Measurements from ENCODE around the gene SEL1L3. TPM values are rescaled to one million over a fixed set of nuclear protein-coding genes. Genes with fewer than 3 reads are reported as not detected.

The SEL1L3 gene
- total and polyA plus RNA-seq, 9 of the 15 experiments (the other 6 are each of a cell fraction or from before 2014, with no cell fraction given) = 10.0 to 44.3 (median 21.6) TPM

DNA sequence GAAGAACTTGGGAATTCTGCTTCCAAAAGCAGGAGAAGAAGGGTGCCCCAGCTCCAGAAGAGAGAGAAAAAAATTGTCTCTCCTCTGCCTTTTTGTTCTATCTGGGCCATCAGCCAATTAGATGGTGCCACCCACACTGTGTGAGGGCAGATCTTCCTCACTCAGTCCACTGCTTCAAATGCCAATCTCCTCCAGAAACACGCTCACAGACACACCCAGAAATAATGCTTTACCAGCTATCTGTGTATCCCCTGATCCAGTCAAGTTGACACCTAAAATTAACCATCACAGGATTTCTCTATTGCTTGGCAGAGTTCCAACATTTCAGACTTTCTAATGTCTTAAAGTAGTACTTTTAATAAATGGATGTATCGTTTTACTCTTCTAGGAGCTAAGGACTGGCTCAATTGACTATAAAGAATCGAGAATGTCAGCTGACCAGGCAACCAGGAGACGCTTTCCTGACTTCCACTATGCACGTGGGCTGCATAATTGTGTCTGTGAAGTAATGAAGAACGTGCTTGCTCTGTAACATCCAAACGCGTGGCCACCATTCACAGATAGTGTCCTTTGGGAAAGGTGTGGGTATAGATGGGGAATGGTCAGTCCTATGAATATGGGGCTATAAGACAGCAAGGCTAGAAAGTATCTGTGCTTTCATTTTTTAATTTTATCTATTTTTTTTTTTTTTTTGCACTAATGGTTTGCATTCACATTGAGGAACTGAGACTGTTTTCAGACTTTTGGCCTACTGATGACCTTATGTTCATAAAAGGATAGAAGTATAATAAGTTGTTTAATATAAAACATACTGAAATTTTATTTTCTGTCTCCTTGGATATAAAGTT lies 41.3 kb upstream of the SEL1L3 start:
- in situ Hi-C loops (cut with MboI) (no loop called here), intact Hi-C loops (cut with micrococcal nuclease) (no loop called here)
- Histone ChIP-seq H3K4me2 (ENCODE audit: insufficient read depth, low read length) (no peak overlapping the region), H3K36me3 (ENCODE audit: control insufficient read depth, insufficient read depth, low read length) (no peaks in the 10 kb centered on the region), H3K9ac (ENCODE audit: insufficient read depth in 1 of 2, low read depth in 2 of 2, low read length in 2 of 2) (no peak overlapping the region), H4K20me1 (replicated peaks; ENCODE audit: control insufficient read depth, insufficient read depth, low read length) (0 out of 2 replicates have a peak, but pooled peaks cover 3% of the 10 kb centered on the region), H3K27ac (ENCODE audit: extremely low read depth, low read depth, low read length) (no peak overlapping the region), H3K9me3 (replicated peaks; ENCODE audit: control insufficient read depth, insufficient read depth, low read depth, low read length) (no peaks in the 10 kb centered on the region), H3K4me1 (replicated peaks in 1 of 2; ENCODE audit: control insufficient read depth in 2 of 2, insufficient read depth in 2 of 2, low read length in 2 of 2) (peaks cover 0 to 2% of the 10 kb centered on the region in 2 experiments; a peak in 2 of 5 replicates), H2AFZ (ENCODE audit: low read depth, low read length) (no peak overlapping the region), H3K27me3 (ENCODE audit: control insufficient read depth in 2 of 2, insufficient read depth in 2 of 2, low read length in 2 of 2) (peaks cover 13 to 47% of the 10 kb centered on the region in 2 experiments), H3K4me3 (no peak overlapping the region), H3K9me1 (ENCODE audit: control insufficient read depth, insufficient read depth, low read length) (no peaks in the 10 kb centered on the region), H3K79me2 (ENCODE audit: control insufficient read depth, insufficient read depth, low read length) (no peaks in the 10 kb centered on the region)
- no TSS peak for BruUV-seq (replicated peaks)
- CTCF ChIA-PET (ENCODE audit: low intra/inter-chr PET ratio) = no interaction called here
- FAIRE-seq = no peak
- DNase-seq (ENCODE audit: extremely low read depth in 1 of 4, low spot score in 3 of 4) = no peak
- WGBS (ENCODE audit: insufficient coverage, low coverage, missing lambda C conversion rate) = 9% methylated on average over 8 of the region's 8 CpGs
- TF ChIP-seq RUNX1 (IDR thresholded peaks at IDR 0.05; ENCODE audit: low read depth) = no peak
- TF ChIP-seq NFIC (IDR thresholded peaks at IDR 0.05) = peak; percentile 71
- ATAC-seq = no peak
- POLR2A ChIA-PET = interaction anchor here (1.0 kb wide), 1 partner anchor 15 kb away, joined by 3 read pairs; no protein-coding TSS in a partner anchor

DNA sequence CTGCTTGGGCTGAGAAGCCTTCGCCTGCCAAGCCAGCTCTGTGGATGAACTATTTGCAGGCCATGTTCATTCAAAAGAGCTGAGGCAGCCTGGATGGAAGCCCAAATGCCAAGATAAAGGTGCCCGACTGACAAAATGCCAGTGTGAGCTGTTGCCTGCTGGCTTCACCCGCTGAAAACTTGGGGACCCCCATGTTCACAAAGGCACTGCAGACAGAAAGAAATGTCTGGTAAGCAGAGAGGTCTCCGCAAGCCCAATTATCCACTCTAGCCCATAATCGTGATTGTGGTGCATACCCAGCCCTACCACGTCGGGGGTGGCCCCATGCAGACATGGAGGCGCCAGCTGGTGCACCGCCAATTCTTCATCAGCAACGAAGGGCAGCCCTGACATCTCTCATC lies 38.2 kb upstream of the SEL1L3 start:
- in situ Hi-C loops (cut with MboI) = no loop called here
- CTCF ChIA-PET (ENCODE audit: low intra/inter-chr PET ratio) = no interaction called here
- POLR2A ChIA-PET = no interaction called here
- TF ChIP-seq HMGN3 (IDR thresholded peaks at IDR 0.05; ENCODE audit: borderline replicate concordance, extremely low read depth, insufficient read length, low read depth, low read length) (no peak), RFX7 (CRISPR knock-in tag; IDR thresholded peaks at IDR 0.05) (no peak), ZNF197 (CRISPR knock-in tag; IDR thresholded peaks at IDR 0.05; ENCODE audit: low read depth) (no peak), GABPB1 (CRISPR knock-in tag; IDR thresholded peaks at IDR 0.05) (no peak)
- TF ChIP-seq, protein P1, sequence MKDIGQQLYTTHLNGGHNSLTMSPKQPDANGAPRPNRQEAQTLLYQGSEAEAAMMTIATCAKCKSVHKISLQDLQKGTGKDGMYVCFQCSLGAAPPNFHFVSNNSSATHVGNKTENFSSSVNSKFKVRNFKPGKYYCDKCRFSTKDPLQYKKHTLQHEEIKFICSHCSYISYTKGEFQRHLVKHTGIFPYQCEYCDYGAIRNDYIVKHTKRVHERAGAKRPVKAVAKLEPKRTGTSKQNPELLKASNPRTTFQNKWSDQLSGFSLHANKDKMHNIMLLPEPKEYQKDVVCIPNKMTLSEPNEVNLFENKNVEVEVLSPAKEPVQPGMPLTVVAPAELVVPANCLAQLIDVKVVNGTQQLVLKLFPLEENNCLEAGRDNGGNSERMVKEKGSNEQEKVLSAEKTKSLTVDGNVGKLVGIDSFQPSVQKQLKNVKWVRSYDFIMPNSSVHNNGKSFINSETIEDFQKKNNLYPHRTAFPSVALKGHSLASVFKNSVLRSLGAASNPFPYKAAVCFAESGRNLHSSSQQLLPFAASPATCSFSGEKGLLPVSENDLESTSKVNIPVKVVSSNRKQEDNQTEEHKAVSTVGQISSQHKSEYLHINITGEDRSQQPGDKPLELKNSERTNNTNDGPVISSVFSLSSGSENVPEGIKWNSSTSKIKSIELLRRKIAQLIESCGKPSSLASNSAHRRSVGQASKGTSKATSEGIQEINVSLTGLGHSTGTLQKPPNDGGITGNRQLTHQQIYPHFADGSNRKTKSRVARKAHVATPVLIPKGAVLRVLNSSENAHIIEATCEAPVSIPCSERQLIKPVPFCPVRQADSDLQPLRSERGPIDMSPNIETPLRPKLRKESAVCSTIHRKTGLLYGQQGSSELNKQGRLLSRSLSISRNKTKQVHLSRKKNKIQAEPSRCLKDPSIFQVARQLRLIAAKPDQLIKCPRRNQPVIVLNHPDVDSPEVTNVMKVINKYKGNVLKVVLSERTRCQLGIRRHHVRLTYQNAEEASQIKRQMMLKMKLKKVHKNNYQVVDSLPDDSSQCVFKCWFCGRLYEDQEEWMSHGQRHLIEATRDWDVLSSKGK (CRISPR knock-in tag; IDR thresholded peaks at IDR 0.05) = no peak
- TF ChIP-seq, protein P2, sequence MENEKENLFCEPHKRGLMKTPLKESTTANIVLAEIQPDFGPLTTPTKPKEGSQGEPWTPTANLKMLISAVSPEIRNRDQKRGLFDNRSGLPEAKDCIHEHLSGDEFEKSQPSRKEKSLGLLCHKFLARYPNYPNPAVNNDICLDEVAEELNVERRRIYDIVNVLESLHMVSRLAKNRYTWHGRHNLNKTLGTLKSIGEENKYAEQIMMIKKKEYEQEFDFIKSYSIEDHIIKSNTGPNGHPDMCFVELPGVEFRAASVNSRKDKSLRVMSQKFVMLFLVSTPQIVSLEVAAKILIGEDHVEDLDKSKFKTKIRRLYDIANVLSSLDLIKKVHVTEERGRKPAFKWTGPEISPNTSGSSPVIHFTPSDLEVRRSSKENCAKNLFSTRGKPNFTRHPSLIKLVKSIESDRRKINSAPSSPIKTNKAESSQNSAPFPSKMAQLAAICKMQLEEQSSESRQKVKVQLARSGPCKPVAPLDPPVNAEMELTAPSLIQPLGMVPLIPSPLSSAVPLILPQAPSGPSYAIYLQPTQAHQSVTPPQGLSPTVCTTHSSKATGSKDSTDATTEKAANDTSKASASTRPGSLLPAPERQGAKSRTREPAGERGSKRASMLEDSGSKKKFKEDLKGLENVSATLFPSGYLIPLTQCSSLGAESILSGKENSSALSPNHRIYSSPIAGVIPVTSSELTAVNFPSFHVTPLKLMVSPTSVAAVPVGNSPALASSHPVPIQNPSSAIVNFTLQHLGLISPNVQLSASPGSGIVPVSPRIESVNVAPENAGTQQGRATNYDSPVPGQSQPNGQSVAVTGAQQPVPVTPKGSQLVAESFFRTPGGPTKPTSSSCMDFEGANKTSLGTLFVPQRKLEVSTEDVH (IDR thresholded peaks at IDR 0.05; ENCODE audit: low read depth, partially characterized antibody) = no peak

More for the DNA sequence above, 38.2 kb upstream of the SEL1L3 start:
- Histone ChIP-seq H4K20me1 (replicated peaks; ENCODE audit: control insufficient read depth, insufficient read depth, low read length) (0 out of 2 replicates have a peak, but pooled peaks cover 3% of the 10 kb centered on the region), H3K4me3 (no peak overlapping the region), H3K9ac (ENCODE audit: insufficient read depth in 1 of 2, low read depth in 2 of 2, low read length in 2 of 2) (no peak overlapping the region), H3K9me3 (replicated peaks; ENCODE audit: control insufficient read depth, insufficient read depth, low read depth, low read length) (no peaks in the 10 kb centered on the region), H3K27me3 (ENCODE audit: control insufficient read depth in 2 of 2, insufficient read depth in 2 of 2, low read length in 2 of 2) (peaks cover 13 to 35% of the 10 kb centered on the region in 2 experiments), H3K79me2 (ENCODE audit: control insufficient read depth, insufficient read depth, low read length) (no peaks in the 10 kb centered on the region), H3K36me3 (ENCODE audit: control insufficient read depth, insufficient read depth, low read length) (no peaks in the 10 kb centered on the region), H3K4me1 (replicated peaks in 1 of 2; ENCODE audit: control insufficient read depth in 2 of 2, insufficient read depth in 2 of 2, low read length in 2 of 2) (no peaks in the 10 kb centered on the region), H3K9me1 (ENCODE audit: control insufficient read depth, insufficient read depth, low read length) (no peaks in the 10 kb centered on the region), H3K27ac (ENCODE audit: extremely low read depth, low read depth, low read length) (no peak overlapping the region), H2AFZ (ENCODE audit: low read depth, low read length) (no peak overlapping the region), H3K4me2 (ENCODE audit: insufficient read depth, low read length) (no peak overlapping the region)
- no peak for FAIRE-seq
- intact Hi-C loops (cut with micrococcal nuclease) = no loop called here
- DNase-seq (ENCODE audit: extremely low read depth in 1 of 4, low spot score in 3 of 4) = no peak
- ATAC-seq = no peak
- BruUV-seq (replicated peaks) = no TSS peak
- WGBS (ENCODE audit: insufficient coverage, low coverage, missing lambda C conversion rate) = 2% methylated on average over 10 of the region's 10 CpGs
